Measurements from ENCODE around the gene DNASE1L3. TPM values are rescaled to one million over a fixed set of nuclear protein-coding genes. Genes with fewer than 3 reads are reported as not detected.

The DNASE1L3 gene
- total RNA-seq, 1 donor from 2014 or later, result 0.96 TPM

- Mint-ChIP-seq H3K27ac (ENCODE audit: unreplicated experiment) (peak overlapping the region; percentile 84), H3K27me3 (ENCODE audit: unreplicated experiment) (peaks cover 24% of the 10 kb centered on the region), H3K9me3 (ENCODE audit: unreplicated experiment) (peaks cover 21% of the 10 kb centered on the region)
These were observed 9.9 kb downstream of the DNASE1L3 start for GRCh38 chr3:58200846-58201355.

DNA sequence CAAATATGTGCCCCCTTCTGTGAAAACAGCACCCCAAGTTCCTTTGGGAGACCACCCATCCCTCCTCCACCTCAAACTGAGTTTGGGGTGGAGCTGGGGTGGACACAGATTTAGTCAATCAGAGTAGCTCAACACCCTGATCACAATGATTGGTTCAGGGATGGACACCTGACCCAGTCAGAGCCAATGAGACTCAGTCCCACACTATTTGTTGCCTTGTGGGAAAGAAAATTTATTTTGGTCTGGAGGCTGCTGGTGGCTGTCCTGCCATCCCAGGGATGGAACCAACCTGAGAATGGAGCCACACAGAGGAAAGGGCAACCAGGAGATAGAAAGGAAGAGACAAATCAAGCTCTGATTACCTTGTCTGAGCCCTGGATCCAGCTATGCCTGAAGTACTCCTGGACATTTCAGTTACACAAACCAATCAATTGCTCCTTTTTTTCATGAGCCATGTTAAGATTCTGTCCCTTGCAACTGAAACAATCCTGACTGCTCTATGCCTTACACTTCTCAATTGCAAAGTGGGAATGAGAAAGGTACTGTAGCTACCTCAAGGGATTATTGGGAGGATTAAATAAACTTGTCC is 10.6 kb downstream of the DNASE1L3 start:
- DNase-seq, result no peak
- TF ChIP-seq, protein P1, sequence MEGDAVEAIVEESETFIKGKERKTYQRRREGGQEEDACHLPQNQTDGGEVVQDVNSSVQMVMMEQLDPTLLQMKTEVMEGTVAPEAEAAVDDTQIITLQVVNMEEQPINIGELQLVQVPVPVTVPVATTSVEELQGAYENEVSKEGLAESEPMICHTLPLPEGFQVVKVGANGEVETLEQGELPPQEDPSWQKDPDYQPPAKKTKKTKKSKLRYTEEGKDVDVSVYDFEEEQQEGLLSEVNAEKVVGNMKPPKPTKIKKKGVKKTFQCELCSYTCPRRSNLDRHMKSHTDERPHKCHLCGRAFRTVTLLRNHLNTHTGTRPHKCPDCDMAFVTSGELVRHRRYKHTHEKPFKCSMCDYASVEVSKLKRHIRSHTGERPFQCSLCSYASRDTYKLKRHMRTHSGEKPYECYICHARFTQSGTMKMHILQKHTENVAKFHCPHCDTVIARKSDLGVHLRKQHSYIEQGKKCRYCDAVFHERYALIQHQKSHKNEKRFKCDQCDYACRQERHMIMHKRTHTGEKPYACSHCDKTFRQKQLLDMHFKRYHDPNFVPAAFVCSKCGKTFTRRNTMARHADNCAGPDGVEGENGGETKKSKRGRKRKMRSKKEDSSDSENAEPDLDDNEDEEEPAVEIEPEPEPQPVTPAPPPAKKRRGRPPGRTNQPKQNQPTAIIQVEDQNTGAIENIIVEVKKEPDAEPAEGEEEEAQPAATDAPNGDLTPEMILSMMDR (IDR thresholded peaks at IDR 0.05; ENCODE audit: partially characterized antibody, unreplicated experiment), result no peak
- Mint-ChIP-seq H3K27me3 (ENCODE audit: unreplicated experiment) (peaks cover 19% of the 10 kb centered on the region), H3K4me3 (ENCODE audit: unreplicated experiment) (no peak overlapping the region), H3K36me3 (ENCODE audit: unreplicated experiment) (no peaks in the 10 kb centered on the region), H3K9me3 (ENCODE audit: unreplicated experiment) (peaks cover 19% of the 10 kb centered on the region), H3K27ac (ENCODE audit: unreplicated experiment) (peak overlapping the region; percentile 68), H3K4me1 (ENCODE audit: low read depth, unreplicated experiment) (peaks cover 41% of the 10 kb centered on the region)

More at GRCh38 chr3:58200846-58201355, 9.9 kb downstream of the DNASE1L3 start:
- Mint-ChIP-seq H3K4me1 (ENCODE audit: low read depth, unreplicated experiment) (peaks cover 39% of the 10 kb centered on the region), H3K36me3 (ENCODE audit: unreplicated experiment) (no peaks in the 10 kb centered on the region), H3K4me3 (ENCODE audit: unreplicated experiment) (peak overlapping the region; percentile 50)
- peak; percentile 79 for DNase-seq
- TF ChIP-seq, protein P1 (IDR thresholded peaks at IDR 0.05; ENCODE audit: partially characterized antibody, unreplicated experiment), result no peak

DNA sequence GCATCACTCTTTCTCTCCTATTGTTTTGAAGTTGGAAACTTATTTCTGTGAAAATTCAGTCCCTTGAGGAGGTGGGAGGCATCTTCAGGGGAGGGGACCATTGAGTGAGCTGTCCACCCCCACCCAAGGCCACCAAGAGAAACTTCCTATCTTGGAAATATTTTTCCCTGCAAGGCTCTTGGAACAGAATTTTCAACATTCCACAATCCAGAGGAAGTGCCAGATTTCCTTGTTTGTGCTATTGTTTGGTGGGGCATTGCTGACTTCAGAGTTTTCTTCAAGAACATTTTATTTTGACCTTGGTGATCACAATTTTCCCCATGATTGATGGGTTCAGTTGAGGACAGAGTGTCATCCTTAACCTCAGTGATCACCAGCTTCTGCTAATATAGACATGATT is 12.0 kb downstream of the DNASE1L3 start:
- no peaks in the 10 kb centered on the region for H3K36me3 Mint-ChIP-seq (ENCODE audit: unreplicated experiment)
- H3K4me1 Mint-ChIP-seq (ENCODE audit: low read depth, unreplicated experiment), result peaks cover 41% of the 10 kb centered on the region
- H3K4me3 Mint-ChIP-seq (ENCODE audit: unreplicated experiment), result no peak overlapping the region
- peaks cover 19% of the 10 kb centered on the region for H3K27me3 Mint-ChIP-seq (ENCODE audit: unreplicated experiment)
- TF ChIP-seq, protein P1 (IDR thresholded peaks at IDR 0.05; ENCODE audit: partially characterized antibody, unreplicated experiment), result no peak
- H3K27ac Mint-ChIP-seq (ENCODE audit: unreplicated experiment), result no peak overlapping the region
- H3K9me3 Mint-ChIP-seq (ENCODE audit: unreplicated experiment), result peaks cover 19% of the 10 kb centered on the region
- DNase-seq, result no peak

- Mint-ChIP-seq H3K4me3 (ENCODE audit: unreplicated experiment) (no peak overlapping the region), H3K4me1 (ENCODE audit: low read depth, unreplicated experiment) (peaks cover 37% of the 10 kb centered on the region), H3K27me3 (ENCODE audit: unreplicated experiment) (peaks cover 19% of the 10 kb centered on the region), H3K27ac (ENCODE audit: unreplicated experiment) (no peak overlapping the region), H3K9me3 (ENCODE audit: unreplicated experiment) (peaks cover 21% of the 10 kb centered on the region), H3K36me3 (ENCODE audit: unreplicated experiment) (no peaks in the 10 kb centered on the region)
- TF ChIP-seq, protein P1 (IDR thresholded peaks at IDR 0.05; ENCODE audit: partially characterized antibody, unreplicated experiment), result no peak
- no peak for DNase-seq
These were observed 12.4 kb downstream of the DNASE1L3 start for GRCh38 chr3:58198362-58198761.

GRCh38 chr3:58197588-58197987 is 13.2 kb downstream of the DNASE1L3 start:
- H3K27me3 Mint-ChIP-seq (ENCODE audit: unreplicated experiment), result peaks cover 13% of the 10 kb centered on the region
- DNase-seq, result no peak
- peaks cover 1% of the 10 kb centered on the region for H3K36me3 Mint-ChIP-seq (ENCODE audit: unreplicated experiment)
- peaks cover 33% of the 10 kb centered on the region for H3K4me1 Mint-ChIP-seq (ENCODE audit: low read depth, unreplicated experiment)
- H3K4me3 Mint-ChIP-seq (ENCODE audit: unreplicated experiment), result no peak overlapping the region
- TF ChIP-seq, protein P1 (IDR thresholded peaks at IDR 0.05; ENCODE audit: partially characterized antibody, unreplicated experiment), result no peak
- peaks cover 16% of the 10 kb centered on the region for H3K9me3 Mint-ChIP-seq (ENCODE audit: unreplicated experiment)
- no peak overlapping the region for H3K27ac Mint-ChIP-seq (ENCODE audit: unreplicated experiment)
